ENCODE data around the gene CHCHD2.

DNA sequence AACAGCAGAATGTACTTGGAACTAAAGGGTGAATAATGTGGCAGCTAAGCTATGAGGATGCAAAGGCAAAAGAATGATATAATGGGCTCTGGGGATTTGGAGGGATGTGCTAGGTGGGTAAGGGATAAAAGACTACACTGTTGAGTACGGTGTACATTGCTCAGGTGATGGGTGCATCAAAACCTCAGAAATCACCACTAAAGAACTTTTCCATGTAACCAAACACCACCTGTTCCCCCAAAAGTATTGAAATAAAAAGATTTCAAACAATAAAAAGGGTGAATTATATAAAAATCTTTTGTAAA lies 1.6 kb upstream of the CHCHD2 start:
- TF ChIP-seq EZH2 (IDR thresholded peaks at IDR 0.05; ENCODE audit: low read depth, unreplicated experiment) = no peak
- TF ChIP-seq, protein P1, sequence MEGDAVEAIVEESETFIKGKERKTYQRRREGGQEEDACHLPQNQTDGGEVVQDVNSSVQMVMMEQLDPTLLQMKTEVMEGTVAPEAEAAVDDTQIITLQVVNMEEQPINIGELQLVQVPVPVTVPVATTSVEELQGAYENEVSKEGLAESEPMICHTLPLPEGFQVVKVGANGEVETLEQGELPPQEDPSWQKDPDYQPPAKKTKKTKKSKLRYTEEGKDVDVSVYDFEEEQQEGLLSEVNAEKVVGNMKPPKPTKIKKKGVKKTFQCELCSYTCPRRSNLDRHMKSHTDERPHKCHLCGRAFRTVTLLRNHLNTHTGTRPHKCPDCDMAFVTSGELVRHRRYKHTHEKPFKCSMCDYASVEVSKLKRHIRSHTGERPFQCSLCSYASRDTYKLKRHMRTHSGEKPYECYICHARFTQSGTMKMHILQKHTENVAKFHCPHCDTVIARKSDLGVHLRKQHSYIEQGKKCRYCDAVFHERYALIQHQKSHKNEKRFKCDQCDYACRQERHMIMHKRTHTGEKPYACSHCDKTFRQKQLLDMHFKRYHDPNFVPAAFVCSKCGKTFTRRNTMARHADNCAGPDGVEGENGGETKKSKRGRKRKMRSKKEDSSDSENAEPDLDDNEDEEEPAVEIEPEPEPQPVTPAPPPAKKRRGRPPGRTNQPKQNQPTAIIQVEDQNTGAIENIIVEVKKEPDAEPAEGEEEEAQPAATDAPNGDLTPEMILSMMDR (conservative IDR thresholded peaks at IDR 0.05; ENCODE audit: low read depth in 2 of 2) = no peak
- no peak for TF ChIP-seq EZH2phosphoT487 (IDR thresholded peaks at IDR 0.05; ENCODE audit: unreplicated experiment)
- no peak for TF ChIP-seq POLR2AphosphoS5 (IDR thresholded peaks at IDR 0.05; ENCODE audit: low read depth)
- TF ChIP-seq JUNB (IDR thresholded peaks at IDR 0.05; ENCODE audit: unreplicated experiment) = no peak
- TF ChIP-seq CREB1 (CRISPR knock-in tag; IDR thresholded peaks at IDR 0.05; ENCODE audit: low read depth) = no peak
- no peak for TF ChIP-seq REST (IDR thresholded peaks at IDR 0.05; ENCODE audit: unreplicated experiment)
- TF ChIP-seq, protein P2, sequence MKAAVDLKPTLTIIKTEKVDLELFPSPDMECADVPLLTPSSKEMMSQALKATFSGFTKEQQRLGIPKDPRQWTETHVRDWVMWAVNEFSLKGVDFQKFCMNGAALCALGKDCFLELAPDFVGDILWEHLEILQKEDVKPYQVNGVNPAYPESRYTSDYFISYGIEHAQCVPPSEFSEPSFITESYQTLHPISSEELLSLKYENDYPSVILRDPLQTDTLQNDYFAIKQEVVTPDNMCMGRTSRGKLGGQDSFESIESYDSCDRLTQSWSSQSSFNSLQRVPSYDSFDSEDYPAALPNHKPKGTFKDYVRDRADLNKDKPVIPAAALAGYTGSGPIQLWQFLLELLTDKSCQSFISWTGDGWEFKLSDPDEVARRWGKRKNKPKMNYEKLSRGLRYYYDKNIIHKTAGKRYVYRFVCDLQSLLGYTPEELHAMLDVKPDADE (IDR thresholded peaks at IDR 0.05) = no peak
- TF ChIP-seq ZNF114 (CRISPR knock-in tag; IDR thresholded peaks at IDR 0.05) = no peak
